Loucy (cell line): ENCODE results near the gene FCHO1.
A peak's percentile ranks its signal among the peaks of the same experiment; 100 is the strongest.

Experiments used
- H2AFZ ChIP-seq: fragments of 200-600 bp; sonication (generic); 2 replicates; pipeline ENCODE4 v1.6.0; 2016; ENCODE audit warnings: antibody characterized with exemption, mild to moderate bottlenecking, low read length, moderate library complexity
- H3F3A ChIP-seq: fragments of 200-600 bp; 2 replicates; pipeline ENCODE4 v1.6.0; 2016; ENCODE audit warnings: antibody characterized with exemption, low read depth, mild to moderate bottlenecking
- H3K27me3 ChIP-seq: fragments of 200-600 bp; sonication (generic); 2 replicates; pipeline ENCODE4 v1.6.1; 2014; ENCODE audit warnings: low read length, mild to moderate bottlenecking; ENCODE audit not compliant: insufficient read depth, poor library complexity, severe bottlenecking
- H3K36me3 ChIP-seq: fragments of 200-600 bp; sonication (generic); 2 replicates; pipeline ENCODE4 v1.6.1; 2016; ENCODE audit warnings: low read length; ENCODE audit not compliant: insufficient read depth
- H3K4me1 ChIP-seq: fragments of 200-600 bp; sonication (generic); 2 replicates; pipeline ENCODE4 v1.5.1; 2014; ENCODE audit warnings: low read length, mild to moderate bottlenecking; ENCODE audit not compliant: insufficient read depth, poor library complexity, severe bottlenecking
- H3K4me2 ChIP-seq: fragments of 200-600 bp; sonication (generic); 2 replicates; pipeline ENCODE4 v1.6.0; 2014; ENCODE audit warnings: antibody characterized with exemption, low read length, low read depth, mild to moderate bottlenecking; ENCODE audit not compliant: poor library complexity, severe bottlenecking
- H3K4me3 ChIP-seq: fragments of 200-600 bp; sonication (generic); 2 replicates; pipeline ENCODE4 v1.5.1; 2014; ENCODE audit warnings: low read length, mild to moderate bottlenecking, mixed read lengths; ENCODE audit not compliant: poor library complexity, severe bottlenecking
- H3K79me2 ChIP-seq: fragments of 200-600 bp; sonication (generic); 2 replicates; pipeline ENCODE4 v1.6.1; 2014; ENCODE audit warnings: low read length; ENCODE audit not compliant: insufficient read depth
- H3K9ac ChIP-seq: fragments of 200-600 bp; sonication (generic); 2 replicates; pipeline ENCODE4 v1.6.0; 2014; ENCODE audit warnings: mild to moderate bottlenecking, low read depth, low read length, moderate library complexity; ENCODE audit not compliant: poor library complexity, severe bottlenecking
- H3K9me2 ChIP-seq: fragments of 200-600 bp; sonication (generic); replicated peaks from 2 replicates; pipeline ENCODE4 v1.6.1; 2016; ENCODE audit warnings: low read depth, low read length, mixed read lengths
- H3K9me3 ChIP-seq: fragments of 200-600 bp; sonication (generic); 2 replicates; pipeline ENCODE4 v1.6.1; 2014; ENCODE audit warnings: mild to moderate bottlenecking, antibody characterized with exemption, low read length, low read depth; ENCODE audit not compliant: insufficient read depth
- H4K20me1 ChIP-seq: fragments of 200-600 bp; sonication (generic); 2 replicates; pipeline ENCODE4 v1.6.0; 2014; ENCODE audit warnings: antibody characterized with exemption, low read length, mild to moderate bottlenecking; ENCODE audit not compliant: insufficient read depth, poor library complexity, severe bottlenecking
- CTCF ChIP-seq: fragments of 200-600 bp; sonication (generic); conservative IDR thresholded peaks from 2 replicates; pipeline ENCODE4 v1.5.1; 2014; ENCODE audit warnings: mild to moderate bottlenecking, antibody characterized with exemption, low read length
- EZH2phosphoT487 ChIP-seq: fragments of 200-600 bp; IDR thresholded peaks from 2 replicates; pipeline ENCODE4 v1.6.1; 2018; ENCODE audit warnings: antibody characterized with exemption, mild to moderate bottlenecking, moderate library complexity, borderline replicate concordance

Gene FCHO1

DNA sequence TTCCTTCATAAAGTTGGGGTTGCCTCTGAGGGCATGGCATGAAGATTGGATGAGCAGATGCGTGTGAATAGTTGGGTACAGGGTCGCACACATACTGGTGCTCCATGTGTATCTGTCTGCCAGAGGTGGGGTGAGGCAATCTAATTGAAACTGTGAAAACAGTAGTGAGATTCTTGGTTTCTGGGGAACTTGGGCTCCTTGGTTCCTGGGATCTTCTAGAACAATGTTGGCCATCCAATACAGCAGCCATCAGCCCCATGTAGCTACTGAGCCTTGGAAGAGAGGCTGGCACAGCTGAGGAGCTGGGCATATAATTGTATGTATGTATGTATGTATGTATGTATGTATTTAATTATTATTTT is 616 bp downstream of the FCHO1 start:
- peaks cover 4% of the 10 kb centered on the region; the same call in 1 of the 2 replicates for H3K36me3 ChIP-seq
- H3K4me3 ChIP-seq: peak overlapping the region; percentile 83
- no peaks in the 10 kb centered on the region for H3F3A ChIP-seq
- H3K27me3 ChIP-seq: no peaks in the 10 kb centered on the region
- H3K4me1 ChIP-seq: peaks cover 50% of the 10 kb centered on the region
- no peaks in the 10 kb centered on the region for H3K9me2 ChIP-seq
- H3K9ac ChIP-seq: peak overlapping the region; percentile 83
- H3K9me3 ChIP-seq: no peaks in the 10 kb centered on the region
- peaks cover 59% of the 10 kb centered on the region for H3K79me2 ChIP-seq
- no peaks in the 10 kb centered on the region for H4K20me1 ChIP-seq
- peak overlapping the region; percentile 26; the same call in 1 of the 2 replicates for H2AFZ ChIP-seq
- no peak for TF ChIP-seq CTCF
- no peak for TF ChIP-seq EZH2phosphoT487
- peak overlapping the region; percentile 93 for H3K4me2 ChIP-seq

DNA sequence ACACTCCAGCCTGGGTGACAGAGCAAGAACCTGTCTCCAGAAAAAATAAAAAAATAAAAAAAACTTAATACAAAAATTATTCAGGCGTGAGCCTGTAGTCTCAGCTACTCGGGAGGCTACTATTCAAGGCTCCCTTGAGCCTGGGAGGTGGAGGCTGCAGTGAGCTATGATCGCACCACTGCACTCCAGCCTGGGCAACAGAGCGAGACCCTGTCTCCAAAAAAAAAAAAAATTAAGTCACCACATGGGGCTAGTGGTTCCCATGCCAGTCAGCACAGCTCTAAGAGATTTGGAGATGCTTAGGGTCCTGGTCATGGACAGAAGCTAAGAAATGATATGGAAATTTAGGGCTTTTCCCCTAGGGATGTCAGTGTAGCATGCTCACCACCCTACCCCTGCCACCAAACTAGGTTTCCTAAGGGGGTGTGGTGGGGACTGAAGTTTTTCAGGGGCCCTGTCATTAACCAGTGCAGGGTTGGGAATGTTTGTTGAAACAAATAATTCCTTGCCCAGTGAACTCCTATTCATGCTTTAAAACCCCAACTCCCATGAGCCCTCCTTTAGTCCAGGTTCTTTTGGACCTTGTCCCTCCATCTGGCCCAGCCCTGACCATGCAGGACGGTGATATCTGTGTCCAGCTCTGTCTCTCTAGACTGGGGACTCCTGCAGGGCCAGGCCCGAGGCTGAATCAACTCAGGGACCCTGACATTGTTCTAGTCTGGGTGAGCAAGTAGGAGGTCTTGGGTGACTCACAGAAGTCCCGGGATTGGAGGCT is 1.8 kb downstream of the FCHO1 start:
- Histone ChIP-seq H3K9me2 (no peaks in the 10 kb centered on the region), H3F3A (no peaks in the 10 kb centered on the region), H3K27me3 (no peaks in the 10 kb centered on the region), H3K36me3 (peaks cover 9% of the 10 kb centered on the region; the same call in 1 of the 2 replicates), H4K20me1 (no peaks in the 10 kb centered on the region), H3K9ac (peak overlapping the region; percentile 40), H3K4me3 (peak overlapping the region; percentile 83), H3K9me3 (no peaks in the 10 kb centered on the region), H2AFZ (no peak overlapping the region), H3K4me2 (peak overlapping the region; percentile 93), H3K4me1 (peaks cover 47% of the 10 kb centered on the region), H3K79me2 (peaks cover 55% of the 10 kb centered on the region)
- TF ChIP-seq EZH2phosphoT487 (no peak), CTCF (no peak)

DNA sequence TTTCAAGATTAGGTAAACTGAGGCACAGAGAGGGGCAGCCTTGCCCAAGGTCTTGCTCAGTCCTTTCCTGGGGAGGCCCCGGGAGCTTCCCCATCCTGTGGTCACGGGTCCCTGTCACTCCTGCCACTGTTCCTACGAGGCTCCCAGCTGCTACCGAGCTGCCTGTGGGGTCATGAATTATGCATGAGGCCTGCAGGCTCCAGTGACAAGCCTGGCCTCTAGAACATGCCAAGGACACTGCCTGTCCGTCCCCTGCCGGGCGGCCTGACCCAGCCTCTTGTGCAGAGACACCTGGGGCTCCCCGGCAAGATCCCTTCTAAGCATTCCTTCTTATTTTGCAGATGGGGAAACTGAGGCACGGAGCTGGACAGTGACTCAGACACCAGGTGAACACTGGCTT is 2.7 kb downstream of the FCHO1 start:
- H3K9ac ChIP-seq: no peak overlapping the region
- peaks cover 9% of the 10 kb centered on the region; the same call in 1 of the 2 replicates for H3K36me3 ChIP-seq
- no peak overlapping the region for H3K4me2 ChIP-seq
- no peaks in the 10 kb centered on the region for H4K20me1 ChIP-seq
- H3K27me3 ChIP-seq: no peaks in the 10 kb centered on the region
- no peaks in the 10 kb centered on the region for H3F3A ChIP-seq
- peaks cover 39% of the 10 kb centered on the region for H3K4me1 ChIP-seq
- TF ChIP-seq CTCF: no peak
- TF ChIP-seq EZH2phosphoT487: no peak
- peaks cover 46% of the 10 kb centered on the region for H3K79me2 ChIP-seq
- no peak overlapping the region for H2AFZ ChIP-seq
- H3K9me3 ChIP-seq: no peaks in the 10 kb centered on the region
- H3K9me2 ChIP-seq: no peaks in the 10 kb centered on the region
- H3K4me3 ChIP-seq: no peak overlapping the region
